PC-3 (cell line): ENCODE data around the gene KCNH3. TPM values are rescaled to one million over a fixed set of nuclear protein-coding genes. Genes with fewer than 3 reads are reported as not detected.

Experiments
- ATAC-seq: fragments of 200-7000 bp; cut with Tn5 transposase; 2 replicates; pipeline ENCODE4 v1.9.1; 2020; ENCODE audit warnings: mild to moderate bottlenecking, moderate library complexity
- BruUV-seq: library from RNA; stranded (reverse); fragments of 400-500 nt; replicated peaks from 2 replicates; lab custom pipeline; 2021; lab: Mats Ljungman, UMichigan
- CTCF ChIA-PET: fragments of 300-600 bp; sonication (Branson Sonifier 250); formaldehyde crosslinking; loops from one replicate; lab custom pipeline; 2022; ENCODE audit warnings: antibody characterized with exemption; lab: Charles Lee
- POLR2A ChIA-PET: fragments of 300-600 bp; sonication (Branson Sonifier 250); formaldehyde crosslinking; loops from one replicate; lab custom pipeline; 2022; ENCODE audit warnings: antibody characterized with exemption; ENCODE audit not compliant: unreplicated experiment; lab: Charles Lee
- DNase-seq: peaks from one replicate; pipeline ENCODE4 v3.0.0-alpha.2; 2015
- H2AFZ ChIP-seq: fragments of 300-600 bp; sonication (generic); 2 replicates; pipeline ENCODE4 v1.6.0; 2016; ENCODE audit warnings: antibody characterized with exemption, low read length
- H3F3A ChIP-seq: fragments of 300-600 bp; sonication (generic); one replicate; pipeline ENCODE4 v1.6.0; 2017; ENCODE audit warnings: antibody characterized with exemption, low read length, control low read depth, mild to moderate bottlenecking; ENCODE audit not compliant: unreplicated experiment
- H3K27ac ChIP-seq: fragments of 300-600 bp; sonication (generic); 2 replicates; pipeline ENCODE4 v1.5.1; 2016; ENCODE audit warnings: mild to moderate bottlenecking, low read length
- H3K27me3 ChIP-seq: fragments of 300-600 bp; sonication (generic); 2 replicates; pipeline ENCODE4 v1.6.1; 2016; ENCODE audit warnings: low read length, mixed read lengths
- H3K36me3 ChIP-seq: fragments of 300-600 bp; sonication (generic); 2 replicates; pipeline ENCODE4 v1.6.1; 2016; ENCODE audit warnings: low read depth, mixed run types, low read length, mixed read lengths
- H3K4me1 ChIP-seq: fragments of 300-600 bp; sonication (generic); 2 replicates; pipeline ENCODE4 v1.5.1; 2016; ENCODE audit warnings: low read length; ENCODE audit not compliant: insufficient read depth
- H3K4me2 ChIP-seq: fragments of 300-600 bp; sonication (generic); 2 replicates; pipeline ENCODE4 v1.6.0; 2016; ENCODE audit warnings: low read length
- H3K4me3 ChIP-seq: fragments of 300-600 bp; sonication (generic); 2 replicates; pipeline ENCODE4 v1.5.1; 2016; ENCODE audit warnings: mild to moderate bottlenecking, low read length, mixed read lengths
- H3K79me2 ChIP-seq: fragments of 300-600 bp; sonication (generic); 2 replicates; pipeline ENCODE4 v1.6.1; 2017; ENCODE audit warnings: low read length, mixed read lengths
- H3K9ac ChIP-seq: fragments of 300-600 bp; sonication (generic); 2 replicates; pipeline ENCODE4 v1.6.0; 2016; ENCODE audit warnings: mild to moderate bottlenecking, low read length
- H3K9me2 ChIP-seq: fragments of 300-600 bp; sonication (generic); replicated peaks from 2 replicates; pipeline ENCODE4 v1.6.1; 2016; ENCODE audit warnings: mixed run types, low read length, mixed read lengths
- H3K9me3 ChIP-seq: fragments of 300-600 bp; sonication (generic); 2 replicates; pipeline ENCODE4 v1.6.1; 2016; ENCODE audit warnings: low read length, mixed read lengths
- H4K20me1 ChIP-seq: fragments of 300-600 bp; sonication (generic); 2 replicates; pipeline ENCODE4 v1.6.1; 2016; ENCODE audit warnings: low read length, mixed read lengths
- EZH2 ChIP-seq: fragments of 300-600 bp; sonication (generic); IDR thresholded peaks from one replicate; pipeline ENCODE4 v1.6.1; 2017; ENCODE audit warnings: antibody characterized with exemption, mild to moderate bottlenecking, low read length; ENCODE audit not compliant: unreplicated experiment
- EZH2phosphoT487 ChIP-seq: fragments of 300-600 bp; sonication (generic); IDR thresholded peaks from 2 replicates; pipeline ENCODE4 v1.6.1; 2018; ENCODE audit warnings: mild to moderate bottlenecking, antibody characterized with exemption, low read length, borderline replicate concordance
- intact Hi-C: fragments of 100-400 bp; cut with micrococcal nuclease; formaldehyde crosslinking; loops from 2 replicates; pipeline ENCODE4 v1.9.0; 2023
- total RNA-seq: library from RNA; depleted of rRNA; stranded (reverse); fragments of >200 nt; gene quantifications from 2 replicates; pipeline ENCODE4 v1.2.3, GENCODE V29; 2014
- TF ChIP-seq, protein P1 (sequence below): fragments of 300-600 bp; sonication (generic); conservative IDR thresholded peaks from 2 replicates; pipeline ENCODE4 v1.5.1; 2017; ENCODE audit warnings: antibody characterized with exemption, low read depth, mild to moderate bottlenecking, low read length

Gene KCNH3
- total RNA-seq, 1 experiment from 2014 or later, result 0.07 TPM

DNA sequence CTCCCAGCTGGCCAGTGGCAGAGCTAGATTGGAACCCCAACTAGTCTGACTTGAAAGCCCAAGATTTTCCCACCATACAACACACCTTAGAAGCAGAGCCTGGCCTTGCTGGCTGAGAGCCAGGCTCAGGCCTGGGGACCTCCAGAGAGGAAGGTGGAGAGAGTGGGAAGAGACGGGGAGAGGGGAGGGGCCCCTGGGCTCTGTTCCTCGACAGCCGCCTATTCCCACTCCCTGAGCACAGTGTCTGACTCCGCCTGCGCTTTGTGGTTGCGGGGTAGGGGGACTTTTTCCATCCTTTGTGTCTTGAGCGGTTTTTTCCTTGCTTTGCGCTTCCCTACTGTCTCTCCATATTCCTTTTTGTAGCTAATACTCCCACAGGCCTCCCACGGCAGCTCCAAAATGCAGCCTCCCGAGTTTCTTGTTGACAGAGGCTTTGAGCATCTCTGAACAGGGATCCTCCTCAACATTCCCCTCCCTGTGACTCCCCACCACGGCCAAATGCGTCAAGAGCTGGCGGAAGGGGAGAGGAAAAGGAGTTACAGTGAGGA lies 4.0 kb upstream of the KCNH3 start:
- H3K27ac ChIP-seq, result no peak overlapping the region
- CTCF ChIA-PET, result no interaction called here
- H3K4me1 ChIP-seq, result peaks cover 18% of the 10 kb centered on the region

DNA sequence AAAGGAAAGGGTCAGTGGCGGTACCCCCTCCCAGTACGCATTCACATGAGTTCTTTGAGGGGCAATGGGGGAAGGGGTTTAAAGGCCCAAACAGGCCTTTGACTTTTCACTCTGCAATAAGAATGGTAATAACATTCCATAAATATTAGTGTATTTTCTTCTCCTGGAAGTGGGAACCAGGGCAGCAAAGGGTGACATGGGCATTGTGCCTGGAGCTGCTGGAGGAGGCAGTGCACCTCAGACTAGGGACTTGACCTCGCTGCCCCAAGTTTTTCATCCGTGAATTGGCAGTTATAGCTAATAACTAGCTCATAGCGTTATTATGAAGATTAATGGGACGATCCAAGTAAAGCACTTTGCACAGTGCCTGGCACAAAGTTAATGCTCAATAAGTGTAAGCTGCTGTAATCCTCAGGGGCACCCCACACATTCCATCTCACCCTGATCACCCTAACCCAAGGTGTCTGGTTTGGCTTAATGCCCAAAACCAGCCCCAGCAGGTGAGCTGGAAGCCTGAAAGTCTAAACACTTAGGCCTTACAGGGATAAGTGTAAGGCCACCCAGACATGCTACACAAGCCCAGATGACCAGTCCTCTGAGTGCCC lies 2.8 kb upstream of the KCNH3 start:
- DNase-seq (peak; percentile 42), ATAC-seq (peak; percentile 13; the same call in 1 of the 2 replicates)
- Histone ChIP-seq H4K20me1 (no peaks in the 10 kb centered on the region), H3K36me3 (no peaks in the 10 kb centered on the region; the same call in 1 of the 2 replicates), H3K4me2 (no peak overlapping the region), H3K4me3 (no peak overlapping the region), H3K27me3 (peaks cover 11% of the 10 kb centered on the region; the same call in 1 of the 2 replicates), H3K27ac (no peak overlapping the region), H3F3A (peaks cover 4% of the 10 kb centered on the region), H3K9ac (no peak overlapping the region), H3K79me2 (no peaks in the 10 kb centered on the region), H3K4me1 (peaks cover 30% of the 10 kb centered on the region), H3K9me2 (no peaks in the 10 kb centered on the region), H3K9me3 (no peaks in the 10 kb centered on the region), H2AFZ (no peak overlapping the region)
- TF ChIP-seq, protein P1, sequence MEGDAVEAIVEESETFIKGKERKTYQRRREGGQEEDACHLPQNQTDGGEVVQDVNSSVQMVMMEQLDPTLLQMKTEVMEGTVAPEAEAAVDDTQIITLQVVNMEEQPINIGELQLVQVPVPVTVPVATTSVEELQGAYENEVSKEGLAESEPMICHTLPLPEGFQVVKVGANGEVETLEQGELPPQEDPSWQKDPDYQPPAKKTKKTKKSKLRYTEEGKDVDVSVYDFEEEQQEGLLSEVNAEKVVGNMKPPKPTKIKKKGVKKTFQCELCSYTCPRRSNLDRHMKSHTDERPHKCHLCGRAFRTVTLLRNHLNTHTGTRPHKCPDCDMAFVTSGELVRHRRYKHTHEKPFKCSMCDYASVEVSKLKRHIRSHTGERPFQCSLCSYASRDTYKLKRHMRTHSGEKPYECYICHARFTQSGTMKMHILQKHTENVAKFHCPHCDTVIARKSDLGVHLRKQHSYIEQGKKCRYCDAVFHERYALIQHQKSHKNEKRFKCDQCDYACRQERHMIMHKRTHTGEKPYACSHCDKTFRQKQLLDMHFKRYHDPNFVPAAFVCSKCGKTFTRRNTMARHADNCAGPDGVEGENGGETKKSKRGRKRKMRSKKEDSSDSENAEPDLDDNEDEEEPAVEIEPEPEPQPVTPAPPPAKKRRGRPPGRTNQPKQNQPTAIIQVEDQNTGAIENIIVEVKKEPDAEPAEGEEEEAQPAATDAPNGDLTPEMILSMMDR, result no peak
- TF ChIP-seq EZH2phosphoT487 (no peak), EZH2 (no peak)
- no TSS peak for BruUV-seq
- ChIA-PET POLR2A (no interaction called here), CTCF (interaction anchor here (1.0 kb wide), 1 partner anchor 44 kb away, joined by 5 read pairs; no protein-coding TSS in a partner anchor)
- intact Hi-C loops, result no loop called here

More for the DNA sequence above, 4.0 kb upstream of the KCNH3 start:
- H3K79me2 ChIP-seq, result no peaks in the 10 kb centered on the region
- intact Hi-C loops, result no loop called here
- DNase-seq (no peak), ATAC-seq (no peak)
- H3K4me2 ChIP-seq, result no peak overlapping the region
- H3K4me3 ChIP-seq, result no peak overlapping the region
- H3K27me3 ChIP-seq, result peaks cover 11% of the 10 kb centered on the region; the same call in 1 of the 2 replicates
- H3K36me3 ChIP-seq, result no peaks in the 10 kb centered on the region; the same call in 1 of the 2 replicates
- no peaks in the 10 kb centered on the region for H4K20me1 ChIP-seq
- H3K9me2 ChIP-seq, result no peaks in the 10 kb centered on the region
- no TSS peak for BruUV-seq
- no peak overlapping the region for H3K9ac ChIP-seq
- peaks cover 4% of the 10 kb centered on the region for H3F3A ChIP-seq
- H2AFZ ChIP-seq, result no peak overlapping the region
- TF ChIP-seq EZH2, result no peak
- POLR2A ChIA-PET, result no interaction called here
- H3K9me3 ChIP-seq, result no peaks in the 10 kb centered on the region

DNA sequence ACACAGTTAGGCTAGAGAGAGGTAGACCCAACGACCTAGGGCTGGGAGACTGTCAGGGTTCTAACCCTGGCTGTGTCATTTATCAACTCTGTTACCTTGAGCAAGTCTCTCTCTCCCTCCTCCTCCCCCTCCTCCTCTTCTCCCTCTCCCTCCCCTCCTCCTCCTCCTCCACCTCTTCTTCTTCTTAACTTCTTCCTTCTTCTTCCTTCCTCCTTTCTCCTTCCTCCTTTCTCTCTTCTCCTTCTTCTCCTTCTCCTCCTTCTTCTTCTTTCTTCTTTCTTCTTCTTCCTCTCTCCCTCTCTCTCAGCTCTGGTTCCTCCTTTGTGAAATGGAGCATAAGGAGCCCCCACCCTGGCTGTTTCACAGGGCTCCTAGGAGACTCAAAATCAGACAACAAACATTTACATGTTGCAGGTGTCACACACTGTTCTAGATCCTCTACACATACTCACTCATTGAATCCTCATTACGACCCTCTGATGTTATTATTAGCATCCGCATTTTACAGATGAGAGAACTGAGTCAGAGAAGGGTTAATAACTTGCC lies 2.2 kb upstream of the KCNH3 start:
- Histone ChIP-seq H3K36me3 (no peaks in the 10 kb centered on the region; the same call in 1 of the 2 replicates), H3K4me1 (peaks cover 30% of the 10 kb centered on the region), H3K9ac (no peak overlapping the region), H3K79me2 (no peaks in the 10 kb centered on the region), H3K9me2 (no peaks in the 10 kb centered on the region), H3K4me2 (no peak overlapping the region), H3K4me3 (no peak overlapping the region), H4K20me1 (no peaks in the 10 kb centered on the region), H3F3A (peaks cover 4% of the 10 kb centered on the region), H2AFZ (no peak overlapping the region), H3K27ac (no peak overlapping the region), H3K9me3 (no peaks in the 10 kb centered on the region), H3K27me3 (peaks cover 11% of the 10 kb centered on the region; the same call in 1 of the 2 replicates)
- TF ChIP-seq EZH2phosphoT487 (no peak), EZH2 (no peak)
- TF ChIP-seq, protein P1, result no peak
- POLR2A ChIA-PET, result no interaction called here
- BruUV-seq, result no TSS peak
- CTCF ChIA-PET, result interaction anchor here (1.0 kb wide), 1 partner anchor 44 kb away, joined by 5 read pairs; no protein-coding TSS in a partner anchor
- no peak for ATAC-seq
- intact Hi-C loops, result no loop called here
- no peak for DNase-seq
